HG03139 (cell line): ENCODE data around the gene GFPT2.

Source experiments
- ATAC-seq: cut with Tn5 transposase; IDR thresholded peaks from one replicate; pipeline ENCODE4 v1.9.1; 2021; ENCODE audit not compliant: unreplicated experiment

The GFPT2 gene

DNA sequence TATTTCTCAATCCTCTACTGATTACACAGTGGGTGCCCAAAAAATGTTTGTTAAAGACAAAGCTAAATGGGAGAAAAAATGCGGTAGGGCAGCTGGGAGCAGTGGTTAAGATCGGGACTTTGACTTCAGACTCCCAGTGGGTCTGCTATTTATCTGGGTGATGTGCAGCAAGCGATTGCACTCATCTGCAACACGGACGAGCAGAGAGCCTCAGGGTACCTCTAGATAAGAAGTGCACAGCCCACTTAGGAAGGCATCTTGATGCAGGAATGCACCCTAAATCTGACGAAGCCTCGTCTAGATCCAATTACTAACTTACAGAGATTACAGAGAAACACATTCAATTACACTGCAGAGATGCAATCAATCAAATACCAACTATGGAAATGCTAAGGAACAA lies 65.3 kb downstream of the GFPT2 start:
- ATAC-seq: no peak

DNA sequence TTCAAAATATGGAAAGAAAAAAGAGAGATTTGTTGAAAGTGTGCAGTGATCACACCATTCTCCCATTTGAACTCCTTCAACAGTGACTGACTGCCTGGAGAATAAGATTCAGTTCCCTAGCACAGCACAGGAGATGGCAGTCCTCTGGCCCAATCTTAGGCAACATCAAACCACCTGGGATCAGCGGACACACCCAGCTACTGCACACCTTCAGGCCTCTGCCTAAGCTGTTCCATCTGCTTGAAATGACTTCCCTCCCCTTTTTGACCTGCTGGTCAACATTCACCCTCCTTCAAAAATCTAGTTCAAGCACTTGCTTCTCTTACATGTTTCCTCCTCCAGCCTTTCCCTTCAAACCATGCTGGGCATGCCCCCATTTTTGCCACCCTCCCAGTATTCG lies 65.7 kb downstream of the GFPT2 start:
- ATAC-seq: no peak

DNA sequence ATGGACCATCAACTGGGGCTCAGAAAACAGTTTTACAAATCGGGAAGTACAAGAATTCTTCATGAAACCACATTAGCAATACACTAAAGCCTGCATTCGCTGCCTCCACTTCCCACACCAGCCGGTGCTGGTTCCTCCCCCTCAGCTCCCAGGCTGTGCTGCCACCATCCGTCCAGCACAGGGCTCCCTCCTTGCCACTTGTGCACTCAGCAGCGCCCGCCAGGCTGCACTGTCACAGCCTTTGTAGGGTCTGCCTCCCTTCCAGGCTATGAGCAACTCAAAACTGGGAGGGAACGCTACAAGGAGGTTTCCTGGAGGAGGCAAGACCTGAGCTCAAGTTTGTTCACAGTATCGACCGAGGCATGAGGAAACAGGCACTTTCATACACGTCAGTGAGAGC lies 69.0 kb downstream of the GFPT2 start:
- no peak for ATAC-seq

DNA sequence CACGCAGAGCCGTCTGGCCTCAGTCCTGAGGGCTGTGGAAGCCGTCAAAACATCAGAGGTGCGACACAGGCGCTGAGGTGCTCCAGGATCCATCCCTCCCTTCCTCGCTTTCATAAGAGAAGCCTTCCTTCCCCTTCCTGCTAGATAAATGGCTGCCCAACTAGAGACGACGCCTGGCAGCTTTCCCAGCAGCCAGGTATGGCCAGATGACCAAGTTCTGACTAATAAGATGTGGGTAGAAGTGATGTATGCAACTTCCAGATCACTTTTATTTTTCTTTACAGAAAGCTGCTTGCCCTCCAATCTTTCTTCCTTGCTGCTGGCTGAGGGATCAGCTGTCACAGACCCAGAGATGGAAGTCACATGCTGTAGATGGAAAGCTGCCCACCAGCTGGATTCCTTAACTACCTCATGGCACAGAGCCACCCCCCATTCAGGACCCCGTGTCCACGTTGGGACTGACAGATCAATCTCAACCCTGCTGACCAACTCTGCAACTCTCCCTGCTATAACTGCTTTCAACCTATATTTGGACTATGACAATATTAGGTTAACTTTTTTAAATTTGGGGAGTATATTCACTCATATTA lies 70.0 kb downstream of the GFPT2 start:
- ATAC-seq: no peak

DNA sequence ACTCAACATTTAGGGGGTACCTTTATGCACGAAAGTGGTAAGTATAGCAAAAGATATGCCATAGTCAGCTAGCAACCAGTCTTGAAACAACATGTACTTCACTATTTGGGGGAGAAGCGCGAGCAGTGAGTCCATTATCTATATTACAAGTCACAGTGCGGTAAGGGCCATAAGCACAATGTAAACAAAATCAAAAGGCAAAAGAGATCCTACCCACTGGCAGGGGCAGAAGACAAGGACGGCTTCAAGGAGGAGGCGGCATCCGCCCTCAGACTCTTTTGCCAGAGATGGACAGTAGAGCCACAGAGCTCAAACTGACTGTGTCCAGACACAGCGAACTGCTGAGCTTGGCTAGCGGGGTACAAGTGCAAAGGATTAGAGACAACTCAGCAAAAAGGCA lies 70.9 kb downstream of the GFPT2 start:
- ATAC-seq: no peak

DNA sequence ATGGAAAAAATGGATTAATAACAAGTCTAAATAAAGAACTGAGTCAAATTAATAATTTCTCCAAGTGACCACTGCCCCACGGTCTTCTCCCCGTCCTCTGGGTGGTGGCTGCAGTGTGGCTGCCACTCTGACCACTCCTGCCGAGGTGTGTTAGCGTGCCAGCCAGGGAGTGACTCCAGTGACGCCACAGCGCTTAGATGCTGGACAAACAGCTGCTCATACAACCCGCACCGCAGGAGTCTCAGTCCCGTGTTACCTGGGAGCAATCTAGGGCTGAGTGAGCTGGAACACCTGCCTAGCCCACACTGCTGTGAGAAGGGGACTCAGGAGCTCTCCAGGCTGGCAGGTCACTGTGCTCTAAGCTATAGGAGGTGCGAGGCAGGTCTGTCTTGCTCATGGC lies 71.4 kb downstream of the GFPT2 start:
- no peak for ATAC-seq

GRCh38 chr5:180274695-180275094 lies 78.4 kb downstream of the GFPT2 start:
- no peak for ATAC-seq

DNA sequence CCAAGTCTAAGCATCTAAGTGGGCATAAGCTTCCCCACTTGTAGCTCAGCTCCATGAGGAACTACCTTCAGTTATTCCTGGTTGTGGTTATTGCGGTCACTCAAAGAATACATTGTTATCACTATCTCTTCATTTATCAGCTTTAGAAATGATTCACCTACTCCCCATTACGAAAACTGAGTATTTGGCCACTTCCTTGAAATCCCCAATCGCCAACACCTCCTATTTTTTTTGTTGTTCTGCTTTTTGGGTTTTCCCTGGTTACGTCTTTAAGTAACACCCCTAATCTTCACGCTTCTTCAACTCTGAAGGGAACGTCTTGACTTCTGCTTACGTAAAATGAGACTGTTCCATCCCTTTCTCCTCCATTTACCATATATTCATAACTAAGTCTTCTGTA lies 81.9 kb downstream of the GFPT2 start:
- no peak for ATAC-seq

GRCh38 chr5:180259260-180259611 lies 93.9 kb downstream of the GFPT2 start:
- no peak for ATAC-seq

- ATAC-seq: no peak
Measured at GRCh38 chr5:180253036-180253824, 99.9 kb downstream of the GFPT2 start.

- no peak for ATAC-seq
Measured at GRCh38 chr5:180251887-180252286, 101.2 kb downstream of the GFPT2 start.

GRCh38 chr5:180251141-180251540 lies 102.0 kb downstream of the GFPT2 start:
- no peak for ATAC-seq
